WTC11 (cell line): Measurements from ENCODE around the gene FNDC5. TPM values are rescaled to one million over a fixed set of nuclear protein-coding genes. Genes with fewer than 3 reads are reported as not detected.

Experiments
- ATAC-seq: fragments of 200-7000 bp; cut with Tn5 transposase; 2 replicates; pipeline ENCODE4 v1.10.0; 2021; ENCODE audit warnings: mild to moderate bottlenecking, moderate library complexity
- CTCF ChIA-PET: fragments of 300-600 bp; sonication (Branson Sonifier 250); formaldehyde crosslinking; loops from one replicate; lab custom pipeline; 2021; ENCODE audit warnings: antibody characterized with exemption; lab: Charles Lee
- POLR2A ChIA-PET: fragments of 350-600 bp; sonication (Branson Sonifier 250); formaldehyde crosslinking; loops from one replicate; lab custom pipeline; 2021; ENCODE audit warnings: antibody characterized with exemption; lab: Charles Lee
- DNase-seq: peaks from one replicate; pipeline ENCODE4 v3.0.0; 2021; ENCODE audit warnings: low spot score
- H3K27ac Mint-ChIP-seq: 2 replicates; pipeline ENCODE4 v1.8.0; 2021; ENCODE audit warnings: mixed read lengths
- H3K27me3 Mint-ChIP-seq: 2 replicates; pipeline ENCODE4 v1.8.0; 2021; ENCODE audit warnings: low read depth, mild to moderate bottlenecking, moderate library complexity, mixed read lengths
- H3K36me3 Mint-ChIP-seq: 2 replicates; pipeline ENCODE4 v1.8.0; 2021; ENCODE audit warnings: mixed read lengths
- H3K4me1 Mint-ChIP-seq: 2 replicates; pipeline ENCODE4 v1.8.0; 2022; ENCODE audit warnings: mixed read lengths
- H3K4me3 Mint-ChIP-seq: 2 replicates; pipeline ENCODE4 v1.8.0; 2021; ENCODE audit warnings: mild to moderate bottlenecking, moderate library complexity, mixed read lengths
- H3K9me3 Mint-ChIP-seq: 2 replicates; pipeline ENCODE4 v1.8.0; 2021; ENCODE audit warnings: mixed read lengths
- AR ChIP-seq: fragments of 250-450 bp; sonication (Bioruptor Pico); IDR thresholded peaks from 2 replicates; pipeline ENCODE4 v1.9.0; 2021; ENCODE audit warnings: mild to moderate bottlenecking
- ATF1 ChIP-seq: sonication (generic); formaldehyde crosslinking; IDR thresholded peaks from 2 replicates; pipeline ENCODE4 v1.8.1; 2023; ENCODE audit warnings: mild to moderate bottlenecking, moderate library complexity, missing genetic modification reagents
- CBFB ChIP-seq: sonication (generic); formaldehyde crosslinking; IDR thresholded peaks from 2 replicates; pipeline ENCODE4 v1.8.1; 2022; ENCODE audit warnings: mild to moderate bottlenecking, low read depth, missing genetic modification reagents
- CDX4 ChIP-seq: fragments of 250-450 bp; sonication (Bioruptor Pico); IDR thresholded peaks from 2 replicates; pipeline ENCODE4 v1.9.0; 2021; ENCODE audit warnings: moderate library complexity, mild to moderate bottlenecking, inconsistent platforms, borderline replicate concordance
- CTCF ChIP-seq: fragments of 200-600 bp; IDR thresholded peaks from 2 replicates; pipeline ENCODE4 v1.8.0; 2022; ENCODE audit warnings: antibody characterized with exemption
- FOXP4 ChIP-seq: sonication (generic); formaldehyde crosslinking; IDR thresholded peaks from 2 replicates; pipeline ENCODE4 v1.8.0; 2022; ENCODE audit warnings: mild to moderate bottlenecking, missing genetic modification reagents
- NFE2L1 ChIP-seq: sonication (generic); formaldehyde crosslinking; IDR thresholded peaks from 2 replicates; pipeline ENCODE4 v1.8.1; 2023; ENCODE audit warnings: missing genetic modification reagents
- NR3C1 ChIP-seq: sonication (generic); formaldehyde crosslinking; conservative IDR thresholded peaks from 2 replicates; pipeline ENCODE4 v1.8.1; 2023; ENCODE audit warnings: low read depth, mild to moderate bottlenecking, missing genetic modification reagents
- PRRX2 ChIP-seq: fragments of 250-450 bp; sonication (Bioruptor Pico); IDR thresholded peaks from 2 replicates; pipeline ENCODE4 v1.8.0; 2021; ENCODE audit warnings: mild to moderate bottlenecking
- RELA ChIP-seq: sonication (generic); formaldehyde crosslinking; IDR thresholded peaks from 2 replicates; pipeline ENCODE4 v1.8.1; 2022; ENCODE audit warnings: missing genetic modification reagents, mild to moderate bottlenecking, borderline replicate concordance
- SP1 ChIP-seq: sonication (generic); formaldehyde crosslinking; conservative IDR thresholded peaks from 2 replicates; pipeline ENCODE4 v1.8.1; 2022; ENCODE audit warnings: missing genetic modification reagents
- ZNF138 ChIP-seq: sonication (generic); formaldehyde crosslinking; conservative IDR thresholded peaks from 2 replicates; pipeline ENCODE4 v1.8.1; 2022; ENCODE audit warnings: mild to moderate bottlenecking, moderate library complexity, missing genetic modification reagents
- ZNF219 ChIP-seq: sonication (generic); formaldehyde crosslinking; IDR thresholded peaks from 2 replicates; pipeline ENCODE4 v1.8.0; 2023; ENCODE audit warnings: missing genetic modification reagents, mild to moderate bottlenecking, borderline replicate concordance
- ZNF281 ChIP-seq: sonication (generic); formaldehyde crosslinking; IDR thresholded peaks from 2 replicates; pipeline ENCODE4 v1.8.0; 2023; ENCODE audit warnings: mild to moderate bottlenecking, missing genetic modification reagents
- ZNF317 ChIP-seq: sonication (generic); formaldehyde crosslinking; IDR thresholded peaks from 2 replicates; pipeline ENCODE4 v1.8.1; 2023; ENCODE audit warnings: low read depth, mild to moderate bottlenecking, moderate library complexity, missing genetic modification reagents, borderline replicate concordance
- ZNF396 ChIP-seq: fragments of 250-450 bp; sonication (Bioruptor Pico); IDR thresholded peaks from 2 replicates; pipeline ENCODE4 v1.8.0; 2021; ENCODE audit warnings: mild to moderate bottlenecking, moderate library complexity, borderline replicate concordance
- ZNF416 ChIP-seq: fragments of 250-450 bp; sonication (Bioruptor Pico); IDR thresholded peaks from 2 replicates; pipeline ENCODE4 v1.9.0; 2021; ENCODE audit warnings: mild to moderate bottlenecking, inconsistent platforms
- total RNA-seq: library from RNA; stranded (reverse); gene quantifications from 3 replicates; pipeline ENCODE4 v1.2.3, GENCODE V29; 2021

FNDC5 gene
- total RNA-seq, 1 experiment from 2014 or later, result 1.2 TPM

- TF ChIP-seq ZNF281 (CRISPR knock-in tag) (no peak), CBFB (CRISPR knock-in tag) (no peak), ZNF219 (CRISPR knock-in tag) (no peak), SP1 (CRISPR knock-in tag) (no peak)
- TF ChIP-seq, all 79 proteins: peak for 0
Observed at GRCh38 chr1:32898958-32899357, 28.2 kb upstream of the FNDC5 start (continued).

- ChIA-PET CTCF (interaction anchor here (1.1 to 4.4 kb wide), 3 partner anchors 11 to 189 kb away, joined by 3 to 14 read pairs (median 6); no protein-coding TSS in a partner anchor), POLR2A (interaction anchor here (0.5 kb wide), 1 partner anchor 102 kb away, joined by 3 read pairs; no protein-coding TSS in a partner anchor)
- no peak for ATAC-seq
- Mint-ChIP-seq H3K27me3 (peaks cover 53% of the 10 kb centered on the region), H3K4me3 (no peak overlapping the region), H3K36me3 (no peaks in the 10 kb centered on the region), H3K27ac (no peak overlapping the region), H3K4me1 (peaks cover 14% of the 10 kb centered on the region), H3K9me3 (no peaks in the 10 kb centered on the region)
- no peak for TF ChIP-seq ZNF416
- no peak for DNase-seq
Observed at GRCh38 chr1:32898056-32898455, 27.3 kb upstream of the FNDC5 start.

- no peak for ATAC-seq
- CTCF ChIA-PET, result interaction anchor here (0.8 to 4.4 kb wide), 3 partner anchors 11 to 22 kb away, joined by 5 to 14 read pairs (median 6); no protein-coding TSS in a partner anchor
- Mint-ChIP-seq H3K36me3 (no peaks in the 10 kb centered on the region), H3K4me1 (peaks cover 18% of the 10 kb centered on the region)
- TF ChIP-seq NFE2L1 (CRISPR knock-in tag) (no peak), ATF1 (CRISPR knock-in tag) (no peak), RELA (CRISPR knock-in tag) (no peak), NR3C1 (CRISPR knock-in tag) (no peak), FOXP4 (CRISPR knock-in tag) (no peak), CTCF (no peak), PRRX2 (no peak), ZNF396 (CRISPR knock-in tag) (no peak), ZNF317 (no peak), AR (CRISPR knock-in tag) (no peak), CDX4 (CRISPR knock-in tag) (no peak), ZNF138 (CRISPR knock-in tag) (no peak)
- TF ChIP-seq, all 79 proteins: peak for 0
- no peak for DNase-seq
- Mint-ChIP-seq H3K27ac (no peak overlapping the region), H3K9me3 (peaks cover 4% of the 10 kb centered on the region), H3K4me3 (no peak overlapping the region), H3K27me3 (peaks cover 51% of the 10 kb centered on the region)
- POLR2A ChIA-PET, result no interaction called here
Observed at GRCh38 chr1:32897082-32898049, 26.7 kb upstream of the FNDC5 start.
